ENCODE results near the gene MTERF1. TPM values are rescaled to one million over a fixed set of nuclear protein-coding genes. Genes with fewer than 3 reads are reported as not detected.
A peak's percentile ranks its signal among the peaks of the same experiment; 100 is the strongest.
"Not testable (repeated sequence)": the region's sequence is repeated elsewhere in the genome, so short reads cannot be mapped to it uniquely, and the experiment has no call there.

MTERF1 gene
- total RNA-seq, 2 experiments from 2014 or later, result 20.4 to 21.3 TPM

DNA sequence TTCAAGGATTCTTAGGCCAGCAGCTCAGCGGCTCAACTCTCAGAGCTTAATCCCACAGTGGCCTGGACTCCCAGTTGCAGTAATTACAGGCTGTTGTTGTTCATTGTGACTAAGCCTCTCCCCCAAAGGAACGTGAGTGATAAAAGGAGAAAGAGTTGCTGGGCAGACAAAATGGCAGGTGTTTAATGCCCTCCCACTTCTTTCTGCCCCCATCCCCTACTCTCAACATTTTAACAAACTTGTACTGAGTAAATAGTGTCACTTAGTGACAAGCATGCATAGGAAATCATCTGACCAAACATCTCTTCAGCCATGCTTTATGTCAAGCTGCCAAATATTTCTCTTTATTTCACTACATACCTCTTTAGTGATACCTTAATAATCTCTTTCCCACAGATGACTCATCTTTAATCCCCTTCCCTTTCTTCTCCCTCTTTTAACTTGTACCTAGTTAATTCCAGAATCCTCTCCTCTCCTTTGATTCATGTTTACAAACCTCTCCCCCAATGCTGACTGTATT, 12.4 kb upstream of the MTERF1 start:
- Mint-ChIP-seq H3K4me1 (no peaks in the 10 kb centered on the region), H3K4me3 (no peak overlapping the region), H3K27me3 (peaks cover 10% of the 10 kb centered on the region), H3K36me3 (peaks cover 3% of the 10 kb centered on the region), H3K27ac (no peak overlapping the region), H3K9me3 (no peaks in the 10 kb centered on the region)
- no peak for DNase-seq

DNA sequence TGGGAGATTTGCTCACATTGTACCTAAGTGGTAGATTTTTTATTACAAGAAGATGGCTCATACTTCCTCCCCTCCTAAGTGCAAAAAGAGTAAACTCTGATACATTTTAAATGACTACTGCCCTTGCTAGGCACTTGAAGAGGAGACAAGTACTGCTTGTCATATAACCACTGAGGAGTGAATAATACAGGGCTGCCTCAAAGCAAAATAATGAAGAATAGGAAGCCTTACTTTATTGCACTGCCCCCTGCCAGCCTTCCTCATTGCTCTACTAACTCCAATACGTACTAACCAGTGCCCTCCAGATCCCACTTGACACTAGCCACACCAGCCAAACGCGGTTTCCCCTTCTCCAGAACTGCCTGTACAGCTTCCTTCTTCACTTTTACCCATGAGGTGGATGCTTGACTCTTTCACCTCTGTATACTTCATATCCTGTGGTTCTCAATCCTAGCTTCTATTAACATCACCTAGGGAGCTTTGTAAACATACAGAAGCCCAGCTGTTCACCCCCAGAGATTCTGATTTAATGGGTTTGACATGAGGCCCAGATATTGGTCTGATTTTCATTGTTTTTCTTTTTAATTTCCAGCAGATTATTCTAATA, 11.7 kb upstream of the MTERF1 start:
- no peak overlapping the region for H3K4me3 Mint-ChIP-seq
- H3K27ac Mint-ChIP-seq, result no peak overlapping the region
- H3K36me3 Mint-ChIP-seq, result peaks cover 3% of the 10 kb centered on the region
- no peaks in the 10 kb centered on the region for H3K4me1 Mint-ChIP-seq
- DNase-seq, result no peak
- H3K27me3 Mint-ChIP-seq, result peaks cover 10% of the 10 kb centered on the region
- peaks cover under 1% of the 10 kb centered on the region for H3K9me3 Mint-ChIP-seq

DNA sequence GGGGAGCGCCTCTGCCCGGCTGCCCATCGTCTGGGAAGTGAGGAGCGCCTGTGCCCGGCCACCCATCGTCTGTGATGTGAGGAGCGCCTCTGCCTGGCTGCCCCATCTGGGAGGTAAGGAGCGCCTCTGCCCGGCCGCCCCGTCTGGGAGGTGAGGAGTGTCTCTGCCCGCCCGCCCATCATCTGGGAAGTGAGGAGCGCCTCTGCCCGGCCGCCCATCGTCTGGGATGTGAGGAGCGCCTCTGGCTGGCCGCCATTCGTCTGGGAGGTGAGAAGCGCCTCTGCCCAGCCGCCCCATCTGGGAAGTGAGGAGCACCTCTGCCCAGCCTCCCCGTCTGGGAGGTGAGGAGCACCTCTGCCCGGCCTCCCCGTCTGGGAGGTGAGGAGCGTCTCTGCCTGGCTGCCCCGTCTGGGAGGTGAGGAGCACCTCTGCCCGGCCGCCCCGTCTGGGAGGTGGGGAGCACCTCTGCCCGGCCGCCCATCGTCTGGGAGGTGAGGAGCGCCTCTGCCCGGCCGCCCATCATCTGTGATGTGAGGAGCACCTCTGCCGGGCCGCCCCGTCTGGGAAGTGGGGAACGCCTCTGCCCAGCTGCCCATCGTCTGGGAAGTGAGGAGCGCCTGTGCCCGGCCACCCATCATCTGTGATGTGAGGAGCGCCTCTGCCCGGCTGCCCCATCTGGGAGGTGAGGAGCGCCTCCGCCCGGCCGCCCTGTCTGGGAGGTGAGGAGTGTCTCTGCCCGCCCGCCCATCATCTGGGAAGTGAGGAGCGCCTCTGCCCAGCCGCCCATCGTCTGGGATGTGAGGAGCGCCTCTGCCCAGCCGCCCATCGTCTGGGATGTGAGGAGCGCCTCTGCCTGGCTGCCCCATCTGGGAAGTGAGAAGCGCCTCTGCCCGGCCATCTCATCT, 8.0 kb upstream of the MTERF1 start:
- H3K4me3 Mint-ChIP-seq, H3K4me1 Mint-ChIP-seq, H3K9me3 Mint-ChIP-seq, H3K36me3 Mint-ChIP-seq, H3K27me3 Mint-ChIP-seq, DNase-seq, H3K27ac Mint-ChIP-seq: not testable (repeated sequence)

DNA sequence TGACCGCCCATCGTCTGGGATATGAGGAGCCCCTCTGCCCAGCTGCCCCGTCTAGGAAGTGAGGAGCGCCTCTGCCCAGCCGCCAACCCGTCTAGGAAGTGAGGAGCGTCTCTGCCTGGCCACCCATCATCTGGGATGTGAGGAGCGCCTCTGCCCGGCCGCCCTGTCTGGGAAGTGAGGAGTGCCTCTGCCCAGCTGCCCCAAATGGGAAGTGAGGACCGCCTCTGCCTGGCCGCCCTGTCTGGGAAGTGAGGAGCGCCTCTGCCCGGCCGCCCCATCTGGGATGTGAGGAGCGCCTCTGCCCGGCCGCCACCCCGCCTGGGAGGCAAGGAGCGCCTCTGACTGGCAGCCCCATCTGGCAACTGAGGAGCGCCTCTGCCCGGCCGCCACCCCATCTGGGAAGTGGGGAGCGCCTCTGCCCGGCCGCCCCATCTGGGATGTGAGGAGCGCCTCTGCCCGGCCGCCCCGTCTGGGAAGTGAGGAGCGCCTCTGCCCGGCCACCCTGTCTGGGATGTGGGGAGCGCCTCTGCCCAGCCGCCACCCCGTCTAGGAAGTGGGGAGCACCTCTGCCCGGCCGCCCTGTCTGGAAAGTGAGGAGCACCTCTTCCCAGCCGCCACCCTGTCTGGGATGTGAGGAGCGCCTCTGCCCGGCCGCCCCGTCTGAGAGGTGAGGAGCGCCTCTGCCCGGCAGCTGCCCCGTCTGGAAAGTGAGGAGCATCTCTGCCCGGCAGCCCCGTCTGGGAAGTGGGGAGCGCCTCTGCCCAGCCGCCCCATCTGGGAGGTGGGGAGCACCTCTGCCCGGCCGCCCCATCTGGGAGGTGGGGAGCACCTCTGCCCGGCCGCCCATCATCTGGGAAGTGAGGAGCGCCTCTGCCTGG, 7.1 kb upstream of the MTERF1 start:
- H3K9me3 Mint-ChIP-seq, result not testable (repeated sequence)

DNA sequence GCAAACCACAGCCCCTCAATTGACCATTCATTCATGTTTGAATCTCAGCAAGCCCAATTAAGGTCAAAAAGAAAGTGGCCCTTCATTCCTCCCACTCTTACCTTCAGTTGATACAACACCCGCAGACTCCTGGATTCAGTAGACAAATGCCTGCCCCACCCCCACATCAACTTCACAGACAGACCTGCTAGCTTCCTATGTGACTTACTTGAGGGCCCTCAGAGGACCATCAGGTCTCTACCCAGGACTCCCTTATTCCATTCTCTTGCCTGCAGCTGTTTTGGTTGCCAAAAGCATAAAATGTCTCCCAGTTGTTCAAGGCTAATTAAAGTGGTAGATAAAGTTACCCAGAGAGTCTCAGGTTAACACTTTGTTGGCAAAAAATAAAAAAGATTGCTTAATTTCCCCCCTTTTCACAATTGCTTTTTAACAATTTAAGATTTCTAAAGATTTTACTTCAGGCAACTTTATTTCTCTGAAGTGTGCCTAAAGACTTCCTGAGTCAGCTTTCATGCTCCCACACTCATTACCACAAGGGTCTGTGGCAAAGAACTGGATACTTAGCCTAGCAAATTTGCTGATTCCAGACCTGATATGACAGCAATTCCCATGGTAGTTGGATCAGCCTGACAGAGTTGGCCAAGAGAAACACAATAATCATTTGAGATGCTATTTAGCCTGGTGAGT, 3.3 kb upstream of the MTERF1 start:
- Mint-ChIP-seq H3K36me3 (peaks cover 10% of the 10 kb centered on the region), H3K27me3 (no peaks in the 10 kb centered on the region), H3K4me3 (no peak overlapping the region), H3K9me3 (peaks cover 5% of the 10 kb centered on the region), H3K27ac (no peak overlapping the region), H3K4me1 (peaks cover 13% of the 10 kb centered on the region)
- DNase-seq, result no peak

More for the DNA sequence above, 7.1 kb upstream of the MTERF1 start:
- H3K4me3 Mint-ChIP-seq, H3K4me1 Mint-ChIP-seq, H3K36me3 Mint-ChIP-seq, H3K27me3 Mint-ChIP-seq, H3K27ac Mint-ChIP-seq, DNase-seq: not testable (repeated sequence)

DNA sequence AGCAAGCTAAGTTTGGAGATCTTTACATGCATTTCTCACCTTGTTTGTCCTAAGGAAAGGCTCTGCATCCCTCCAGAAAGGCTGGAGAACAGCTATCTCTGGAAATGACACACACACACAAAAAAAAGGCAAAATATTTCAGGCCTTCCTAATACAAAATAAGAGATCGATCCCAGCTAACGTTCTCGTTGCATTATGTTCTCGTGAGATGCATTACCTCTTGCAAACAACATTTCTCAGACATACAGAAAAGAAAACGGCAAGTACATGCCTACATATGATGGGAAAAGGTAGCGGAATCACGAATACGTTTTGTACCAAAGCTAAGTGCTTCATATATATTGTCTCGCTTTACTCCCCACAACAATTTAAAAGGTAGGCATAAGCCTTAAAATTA, 488 bp downstream of the MTERF1 start:
- peak overlapping the region; percentile 94 for H3K4me3 Mint-ChIP-seq
- H3K9me3 Mint-ChIP-seq, result no peaks in the 10 kb centered on the region
- H3K36me3 Mint-ChIP-seq, result peaks cover 29% of the 10 kb centered on the region
- H3K27ac Mint-ChIP-seq, result peak overlapping the region; percentile 85
- H3K27me3 Mint-ChIP-seq, result no peaks in the 10 kb centered on the region
- peaks cover 24% of the 10 kb centered on the region for H3K4me1 Mint-ChIP-seq
- DNase-seq, result no peak

DNA sequence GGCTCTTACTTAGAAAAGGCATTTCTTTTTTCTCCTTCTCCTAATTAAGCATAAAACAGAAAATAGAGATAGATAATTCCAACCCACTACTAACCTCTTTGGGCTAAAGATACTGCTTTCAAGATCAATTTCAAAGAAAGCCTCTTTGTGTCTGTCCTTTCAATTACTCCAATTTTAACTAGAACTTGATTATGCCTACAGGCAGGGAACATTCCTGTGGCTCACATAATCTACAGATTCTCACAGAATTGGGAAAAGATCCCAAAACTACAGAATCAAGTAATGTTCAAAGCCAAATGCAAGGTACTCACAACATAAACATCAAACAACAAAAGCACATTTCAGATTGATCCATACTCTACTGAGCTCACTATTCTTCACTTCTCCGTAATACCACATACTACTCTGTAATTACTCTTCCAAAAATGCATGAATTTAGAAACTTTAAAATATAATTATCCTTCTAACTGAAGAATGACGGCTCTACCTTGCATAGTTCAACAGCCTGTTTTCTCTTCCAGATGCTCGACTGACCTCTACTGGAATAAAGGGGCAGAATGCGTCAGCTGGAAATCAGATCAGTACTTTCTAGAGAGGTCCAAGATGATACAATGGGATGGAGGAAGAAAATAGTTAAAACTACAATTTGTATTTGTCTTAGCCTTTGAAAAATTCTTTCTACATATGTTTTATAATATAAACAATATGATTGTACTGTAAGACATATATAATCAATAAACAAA, 3.9 kb downstream of the MTERF1 start:
- H3K4me3 Mint-ChIP-seq, result no peak overlapping the region
- H3K36me3 Mint-ChIP-seq, result peaks cover 49% of the 10 kb centered on the region
- no peaks in the 10 kb centered on the region for H3K27me3 Mint-ChIP-seq

DNA sequence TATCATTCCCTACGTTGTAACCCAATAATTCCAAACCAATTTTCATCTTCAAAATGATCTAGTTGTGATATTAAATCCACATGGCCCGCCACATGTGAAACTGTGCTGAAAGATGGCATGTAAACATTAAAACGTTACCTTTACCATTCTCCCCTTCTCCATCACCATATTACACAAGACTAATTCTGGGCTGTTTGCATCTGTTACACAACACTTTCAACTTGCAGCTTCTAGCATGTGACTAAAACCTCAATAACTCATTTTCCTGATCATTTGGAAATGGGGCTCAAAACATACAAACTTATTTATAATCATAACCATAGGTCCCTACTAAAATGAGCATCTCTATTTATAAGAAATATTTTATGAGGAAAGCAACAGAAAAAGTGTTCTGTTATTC, 4.7 kb downstream of the MTERF1 start:
- H3K4me1 Mint-ChIP-seq, result peaks cover 22% of the 10 kb centered on the region
- H3K9me3 Mint-ChIP-seq, result no peaks in the 10 kb centered on the region
- no peak for DNase-seq
- H3K4me3 Mint-ChIP-seq, result no peak overlapping the region
- H3K27me3 Mint-ChIP-seq, result no peaks in the 10 kb centered on the region
- H3K27ac Mint-ChIP-seq, result no peak overlapping the region
- peaks cover 55% of the 10 kb centered on the region for H3K36me3 Mint-ChIP-seq

More for the DNA sequence above, 3.9 kb downstream of the MTERF1 start:
- Mint-ChIP-seq H3K9me3 (no peaks in the 10 kb centered on the region), H3K27ac (no peak overlapping the region), H3K4me1 (peaks cover 27% of the 10 kb centered on the region)
- DNase-seq, result no peak

DNA sequence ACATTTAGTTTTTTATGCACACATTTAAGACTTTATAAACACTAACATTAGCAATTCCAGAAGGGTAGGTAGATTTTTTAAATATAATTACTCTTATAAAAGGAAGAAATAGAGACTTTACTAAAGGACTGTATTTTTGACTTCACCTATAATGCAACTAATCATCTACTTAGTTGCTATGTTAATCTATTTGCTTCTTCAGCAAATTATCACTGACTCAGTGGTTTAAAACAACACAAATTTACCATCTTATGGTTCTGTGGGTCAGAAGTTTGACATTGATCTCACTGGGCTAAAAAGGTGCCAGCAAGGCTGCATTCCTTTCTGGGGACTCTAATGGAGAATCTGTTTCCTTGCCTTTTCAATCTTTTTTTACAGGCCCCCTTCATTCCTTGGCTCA, 7.6 kb downstream of the MTERF1 start:
- Mint-ChIP-seq H3K36me3 (peaks cover 48% of the 10 kb centered on the region), H3K4me3 (no peak overlapping the region), H3K9me3 (no peaks in the 10 kb centered on the region), H3K4me1 (peaks cover 15% of the 10 kb centered on the region), H3K27me3 (no peaks in the 10 kb centered on the region), H3K27ac (no peak overlapping the region)
- DNase-seq, result no peak

DNA sequence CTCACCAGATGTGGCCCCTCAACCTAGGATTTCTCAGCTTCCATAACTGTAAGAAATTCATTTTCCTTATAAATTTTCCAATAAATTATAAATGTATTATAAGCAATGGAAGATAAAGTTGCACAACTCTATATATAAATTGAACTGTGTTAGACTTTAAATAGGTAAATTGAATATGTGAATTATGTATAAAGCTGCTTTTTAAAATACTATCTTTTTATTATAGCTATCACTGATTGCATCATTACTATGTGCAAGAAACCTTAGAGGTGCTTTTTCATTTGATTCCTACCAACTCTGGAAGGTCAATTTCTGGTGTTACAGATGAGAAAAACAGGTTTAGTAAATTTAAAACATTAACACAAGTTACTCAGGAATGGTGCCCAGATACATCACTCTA, 8.4 kb downstream of the MTERF1 start:
- Mint-ChIP-seq H3K36me3 (peaks cover 41% of the 10 kb centered on the region), H3K4me3 (no peak overlapping the region), H3K27ac (no peak overlapping the region), H3K27me3 (no peaks in the 10 kb centered on the region), H3K4me1 (peaks cover 13% of the 10 kb centered on the region), H3K9me3 (no peaks in the 10 kb centered on the region)
- no peak for DNase-seq

DNA sequence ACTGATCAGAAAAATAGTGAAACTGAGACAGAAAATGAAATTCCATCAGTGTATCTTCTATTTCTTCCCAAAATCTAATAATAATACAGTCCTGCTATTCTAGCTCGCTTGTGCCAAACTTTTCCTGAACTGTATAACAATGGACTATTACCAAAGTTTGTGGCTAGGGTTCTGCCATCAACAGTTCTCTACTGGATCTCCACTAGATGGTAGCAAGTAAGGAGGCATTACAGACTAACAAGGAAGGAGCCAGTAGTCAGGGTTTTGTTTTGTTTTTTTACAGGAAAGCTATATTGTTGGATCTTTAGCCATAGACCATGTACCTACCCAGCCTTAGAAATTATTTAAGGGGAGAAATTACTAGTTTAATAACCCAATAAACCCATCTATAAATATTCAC, 10.8 kb downstream of the MTERF1 start:
- no peaks in the 10 kb centered on the region for H3K27me3 Mint-ChIP-seq
- no peak overlapping the region for H3K27ac Mint-ChIP-seq
- no peak for DNase-seq
- H3K4me3 Mint-ChIP-seq, result no peak overlapping the region
- no peaks in the 10 kb centered on the region for H3K9me3 Mint-ChIP-seq
- H3K36me3 Mint-ChIP-seq, result peaks cover 29% of the 10 kb centered on the region
- H3K4me1 Mint-ChIP-seq, result peaks cover 8% of the 10 kb centered on the region

DNA sequence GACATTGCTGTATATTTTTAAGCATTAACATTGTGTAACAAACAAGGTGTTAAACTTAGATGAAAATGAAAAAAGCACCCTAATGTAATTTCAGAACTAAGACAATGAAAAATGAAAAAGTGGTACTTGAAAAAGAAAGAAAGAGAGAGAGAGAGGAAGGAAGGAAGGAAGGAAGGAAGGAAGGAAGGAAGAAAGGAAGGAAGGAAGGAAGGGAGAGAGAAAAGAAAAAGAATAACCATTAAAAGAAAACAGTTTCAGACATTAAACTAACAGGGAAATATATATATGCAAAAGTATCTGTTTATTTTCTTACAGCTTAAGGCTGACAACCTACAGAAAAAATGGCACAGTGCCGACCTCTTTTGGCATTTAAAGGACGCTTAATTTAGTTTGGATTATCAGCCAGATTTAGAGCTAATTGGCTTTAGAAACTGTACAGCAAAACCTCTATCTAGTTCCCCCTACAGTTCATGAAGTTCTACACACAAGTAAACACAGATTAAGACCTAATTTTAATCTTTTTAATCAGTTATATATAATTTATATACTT, 13.8 kb downstream of the MTERF1 start:
- peaks cover 20% of the 10 kb centered on the region for H3K36me3 Mint-ChIP-seq
- peaks cover 6% of the 10 kb centered on the region for H3K4me1 Mint-ChIP-seq
- no peak overlapping the region for H3K4me3 Mint-ChIP-seq
- peaks cover 2% of the 10 kb centered on the region for H3K9me3 Mint-ChIP-seq
- H3K27ac Mint-ChIP-seq, result no peak overlapping the region
- H3K27me3 Mint-ChIP-seq, result no peaks in the 10 kb centered on the region
- no peak for DNase-seq

DNA sequence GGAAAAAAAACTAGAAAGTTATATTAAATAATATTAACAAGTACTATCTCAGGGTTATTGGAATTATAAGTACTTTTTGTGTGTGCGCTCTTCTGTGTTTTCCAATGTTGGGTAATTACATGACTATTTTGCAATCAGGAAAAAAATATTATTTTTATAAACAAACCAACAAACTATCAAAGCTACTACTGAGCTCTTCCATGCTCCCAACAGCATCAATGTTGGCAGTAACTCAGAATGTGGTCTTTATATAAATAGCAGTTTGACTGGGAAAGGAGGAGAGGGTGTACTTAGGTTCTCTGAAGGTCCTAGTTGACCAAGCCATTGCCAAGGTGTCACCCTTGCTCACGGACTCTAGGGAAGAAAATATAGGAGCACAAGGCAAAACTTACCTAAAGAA, 15.0 kb downstream of the MTERF1 start:
- Mint-ChIP-seq H3K9me3 (peaks cover 2% of the 10 kb centered on the region), H3K27ac (no peak overlapping the region), H3K4me3 (no peak overlapping the region), H3K4me1 (peaks cover 6% of the 10 kb centered on the region), H3K36me3 (peaks cover 13% of the 10 kb centered on the region), H3K27me3 (no peaks in the 10 kb centered on the region)
- no peak for DNase-seq

DNA sequence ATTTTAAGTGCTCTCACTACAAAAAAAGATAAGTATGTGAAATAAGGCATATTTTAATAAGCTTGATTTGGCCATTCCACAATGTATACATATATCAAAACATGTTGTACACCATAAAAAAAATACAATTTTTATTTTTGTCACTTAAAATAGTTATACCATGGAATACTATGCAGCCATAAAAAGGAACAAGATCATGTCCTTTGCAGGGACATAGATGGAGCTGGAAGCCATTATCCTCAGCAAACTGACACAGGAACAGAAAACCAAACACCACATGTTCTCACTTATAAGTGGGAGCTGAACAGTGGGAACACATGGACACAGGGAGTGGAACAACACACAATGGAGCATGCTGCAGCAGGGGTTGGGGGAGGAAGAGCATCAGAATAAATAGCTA, 15.9 kb downstream of the MTERF1 start:
- peaks cover 13% of the 10 kb centered on the region for H3K36me3 Mint-ChIP-seq
- not testable (repeated sequence) for H3K27me3 Mint-ChIP-seq

More for the DNA sequence above, 15.9 kb downstream of the MTERF1 start:
- not testable (repeated sequence) for H3K27ac Mint-ChIP-seq, H3K4me1 Mint-ChIP-seq, DNase-seq, H3K9me3 Mint-ChIP-seq, H3K4me3 Mint-ChIP-seq

Data from activated naive CD8-positive, alpha-beta T cell treated with anti-CD3 and anti-CD28 coated beads for 36 hours (primary cell).